WERI-Rb-1 (cell line): ENCODE results near the gene TNS1.

ENCODE experiments used
- DNase-seq: peaks from one replicate; pipeline ENCODE4 v3.0.0-alpha.2; 2020
- H3K27ac ChIP-seq: fragments of 250-450 bp; sonication (Bioruptor Pico); 2 replicates; pipeline ENCODE4 v1.5.1; 2020; ENCODE audit warnings: mild to moderate bottlenecking, moderate library complexity
- H3K27me3 ChIP-seq: fragments of 250-450 bp; sonication (Bioruptor Pico); 2 replicates; pipeline ENCODE4 v1.5.1; 2021; ENCODE audit warnings: mild to moderate bottlenecking, low read depth, moderate library complexity; ENCODE audit not compliant: insufficient read depth, severe bottlenecking
- H3K36me3 ChIP-seq: fragments of 250-450 bp; sonication (Bioruptor Pico); 2 replicates; pipeline ENCODE4 v1.5.1; 2020; ENCODE audit warnings: mild to moderate bottlenecking, moderate library complexity
- H3K4me3 ChIP-seq: 2 replicates; pipeline ENCODE4 v1.5.1; 2011; ENCODE audit warnings: low read depth, mild to moderate bottlenecking, control low read depth, low read length
- H3K9me3 ChIP-seq: fragments of 250-450 bp; sonication (Bioruptor Pico); 2 replicates; pipeline ENCODE4 v1.5.1; 2021; ENCODE audit warnings: mild to moderate bottlenecking, moderate library complexity; ENCODE audit not compliant: severe bottlenecking
- TF ChIP-seq, protein P1 (sequence below): IDR thresholded peaks from 2 replicates; pipeline ENCODE4 v1.5.1; 2011; ENCODE audit warnings: low read depth, mild to moderate bottlenecking, control low read depth, inconsistent platforms, low read length

The TNS1 gene

GRCh38 chr2:218006741-218007140 is 3.9 kb upstream of the TNS1 start:
- H3K27ac ChIP-seq = no peak overlapping the region
- H3K36me3 ChIP-seq = no peaks in the 10 kb centered on the region
- no peak for DNase-seq
- no peak overlapping the region for H3K4me3 ChIP-seq
- H3K27me3 ChIP-seq = peaks cover 10% of the 10 kb centered on the region
- TF ChIP-seq, protein P1, sequence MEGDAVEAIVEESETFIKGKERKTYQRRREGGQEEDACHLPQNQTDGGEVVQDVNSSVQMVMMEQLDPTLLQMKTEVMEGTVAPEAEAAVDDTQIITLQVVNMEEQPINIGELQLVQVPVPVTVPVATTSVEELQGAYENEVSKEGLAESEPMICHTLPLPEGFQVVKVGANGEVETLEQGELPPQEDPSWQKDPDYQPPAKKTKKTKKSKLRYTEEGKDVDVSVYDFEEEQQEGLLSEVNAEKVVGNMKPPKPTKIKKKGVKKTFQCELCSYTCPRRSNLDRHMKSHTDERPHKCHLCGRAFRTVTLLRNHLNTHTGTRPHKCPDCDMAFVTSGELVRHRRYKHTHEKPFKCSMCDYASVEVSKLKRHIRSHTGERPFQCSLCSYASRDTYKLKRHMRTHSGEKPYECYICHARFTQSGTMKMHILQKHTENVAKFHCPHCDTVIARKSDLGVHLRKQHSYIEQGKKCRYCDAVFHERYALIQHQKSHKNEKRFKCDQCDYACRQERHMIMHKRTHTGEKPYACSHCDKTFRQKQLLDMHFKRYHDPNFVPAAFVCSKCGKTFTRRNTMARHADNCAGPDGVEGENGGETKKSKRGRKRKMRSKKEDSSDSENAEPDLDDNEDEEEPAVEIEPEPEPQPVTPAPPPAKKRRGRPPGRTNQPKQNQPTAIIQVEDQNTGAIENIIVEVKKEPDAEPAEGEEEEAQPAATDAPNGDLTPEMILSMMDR = no peak
- no peaks in the 10 kb centered on the region for H3K9me3 ChIP-seq

DNA sequence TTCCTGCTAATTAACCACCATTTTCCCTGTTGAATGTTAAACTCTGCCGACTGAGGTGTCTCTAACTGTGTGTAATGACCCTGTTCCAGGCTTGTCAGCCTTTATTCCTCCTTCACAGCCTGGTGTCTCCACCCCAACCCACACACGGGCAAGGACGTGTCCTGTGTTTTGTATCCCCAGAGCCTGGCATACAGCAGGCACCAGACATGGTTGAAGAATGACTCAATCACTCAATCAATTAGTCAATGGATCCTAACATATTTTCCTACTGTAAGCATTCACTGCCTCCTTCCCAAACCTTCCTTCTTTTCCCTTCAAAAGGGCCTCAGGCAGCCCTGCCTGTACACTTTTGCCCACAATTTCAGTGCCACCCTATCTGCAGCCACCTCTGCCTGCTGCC is 2.7 kb upstream of the TNS1 start:
- no peaks in the 10 kb centered on the region for H3K36me3 ChIP-seq
- H3K4me3 ChIP-seq = no peak overlapping the region
- H3K9me3 ChIP-seq = no peaks in the 10 kb centered on the region
- TF ChIP-seq, protein P1 = no peak
- DNase-seq = no peak
- no peak overlapping the region for H3K27ac ChIP-seq
- peaks cover 7% of the 10 kb centered on the region for H3K27me3 ChIP-seq

DNA sequence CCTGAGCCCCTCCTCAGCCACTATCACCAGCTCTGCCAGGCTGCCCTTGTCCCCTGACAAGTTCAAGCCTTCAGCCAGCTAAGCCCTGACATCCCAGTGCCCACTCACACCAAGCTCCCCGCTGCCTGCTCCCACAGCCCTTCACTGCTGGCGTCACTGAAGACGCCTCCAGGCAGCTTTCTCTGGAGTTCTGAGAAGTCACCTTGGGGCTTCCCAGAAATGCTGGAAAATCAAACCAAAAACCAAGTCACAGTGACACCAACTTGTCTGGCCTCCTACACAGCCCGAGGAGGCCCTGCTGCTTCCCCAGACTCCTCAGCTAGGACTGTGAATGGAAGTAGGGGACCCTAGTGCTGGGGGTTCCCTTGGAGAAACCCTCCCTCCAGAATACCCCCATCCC is 2.2 kb upstream of the TNS1 start:
- no peaks in the 10 kb centered on the region for H3K36me3 ChIP-seq
- H3K27ac ChIP-seq = no peak overlapping the region
- H3K27me3 ChIP-seq = peaks cover 7% of the 10 kb centered on the region
- no peak overlapping the region for H3K4me3 ChIP-seq
- TF ChIP-seq, protein P1 = no peak
- H3K9me3 ChIP-seq = no peaks in the 10 kb centered on the region
- no peak for DNase-seq

DNA sequence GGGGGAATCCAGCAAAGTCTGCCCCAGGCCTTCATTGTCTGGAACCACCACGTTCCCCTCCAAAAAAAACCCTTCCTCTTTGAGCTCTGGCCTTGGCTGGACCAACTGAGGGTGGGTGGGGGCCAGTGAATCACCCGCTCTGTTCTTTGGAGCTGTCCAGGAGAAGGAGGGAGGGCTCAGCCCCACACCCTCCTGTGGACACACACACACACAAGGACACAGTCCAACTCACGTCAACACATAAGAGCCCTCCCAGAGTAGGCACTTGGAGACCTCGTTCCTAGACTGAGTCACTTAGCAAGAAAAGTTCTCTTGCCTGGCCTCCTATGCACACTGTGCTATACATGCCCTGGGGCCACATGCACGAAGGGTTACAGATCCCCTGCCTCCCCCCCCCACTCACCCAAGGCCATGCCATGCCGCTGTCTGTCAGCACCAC is 1.2 kb upstream of the TNS1 start:
- TF ChIP-seq, protein P1 = no peak
- H3K9me3 ChIP-seq = no peaks in the 10 kb centered on the region
- no peaks in the 10 kb centered on the region for H3K36me3 ChIP-seq
- peaks cover 1% of the 10 kb centered on the region for H3K27me3 ChIP-seq
- no peak overlapping the region for H3K4me3 ChIP-seq
- no peak overlapping the region for H3K27ac ChIP-seq
- no peak for DNase-seq

GRCh38 chr2:218003281-218003944 is 618 bp upstream of the TNS1 start:
- Histone ChIP-seq H3K27me3 (no peaks in the 10 kb centered on the region), H3K27ac (no peak overlapping the region), H3K36me3 (no peaks in the 10 kb centered on the region), H3K9me3 (no peaks in the 10 kb centered on the region), H3K4me3 (no peak overlapping the region)
- DNase-seq = no peak
- TF ChIP-seq, protein P1 = no peak
